ENCODE data around the gene KANSL3. TPM values are rescaled to one million over a fixed set of nuclear protein-coding genes. Genes with fewer than 3 reads are reported as not detected.

KANSL3 gene
- total and polyA plus RNA-seq, 2 experiments from 2014 or later = 8.9 to 31.4 TPM

DNA sequence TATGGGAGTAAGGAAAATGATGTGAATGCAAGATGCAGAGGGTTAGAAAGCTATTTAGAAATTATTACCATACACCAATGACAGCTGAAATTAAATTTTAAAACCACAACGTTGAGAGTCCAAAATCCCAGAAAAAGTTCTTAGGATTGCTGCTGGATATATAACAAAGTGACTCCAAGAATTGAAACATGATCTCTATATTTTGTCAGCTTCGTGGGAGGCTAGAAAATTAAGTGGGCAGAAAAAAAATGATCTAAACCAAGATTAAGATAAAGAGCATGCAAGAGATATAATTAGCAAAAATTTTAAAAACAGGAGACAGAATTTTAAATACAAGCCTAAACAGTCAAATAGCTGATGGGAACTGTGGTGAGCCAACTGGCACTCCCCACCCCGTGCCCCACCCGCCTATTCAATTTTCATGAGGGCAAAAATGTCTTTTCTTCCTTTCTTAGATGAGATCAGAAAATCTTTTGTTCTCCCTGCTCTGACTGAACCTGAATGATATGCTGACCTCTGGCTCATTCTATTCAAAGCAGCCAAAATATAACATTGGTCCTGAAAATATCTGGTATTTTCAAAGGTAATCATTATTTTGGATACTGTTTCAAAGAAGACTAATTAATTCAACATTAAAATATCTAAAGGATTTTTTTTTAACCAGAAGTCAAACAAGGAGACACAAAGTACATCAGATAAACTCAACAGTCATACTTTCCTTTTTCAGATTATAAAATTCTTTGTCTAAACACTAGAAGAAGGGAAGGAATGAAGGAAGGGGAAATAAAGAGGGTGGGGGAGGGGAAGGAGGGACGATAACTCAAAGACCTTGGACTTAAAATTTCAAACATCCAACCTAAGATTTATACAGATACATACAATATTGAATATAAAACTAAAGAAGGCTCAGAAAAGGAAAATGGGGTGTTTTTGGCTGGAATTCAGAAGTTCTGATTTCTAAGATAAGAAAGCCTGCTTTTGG lies 12.2 kb downstream of the KANSL3 start (continued):
- TF ChIP-seq CREB1 (CRISPR knock-in tag; IDR thresholded peaks at IDR 0.05; ENCODE audit: low read depth) (no peak), JUNB (IDR thresholded peaks at IDR 0.05; ENCODE audit: unreplicated experiment) (no peak), NANOG (IDR thresholded peaks at IDR 0.05; ENCODE audit: borderline replicate concordance) (no peak), ZNF331 (CRISPR knock-in tag; IDR thresholded peaks at IDR 0.05; ENCODE audit: low read depth) (no peak), REST (IDR thresholded peaks at IDR 0.05; ENCODE audit: unreplicated experiment) (no peak), EZH2phosphoT487 (IDR thresholded peaks at IDR 0.05; ENCODE audit: unreplicated experiment) (no peak), ZNF114 (CRISPR knock-in tag; IDR thresholded peaks at IDR 0.05) (no peak), CTCF (conservative IDR thresholded peaks at IDR 0.05; ENCODE audit: low read depth in 2 of 2) (no peak), ETS1 (IDR thresholded peaks at IDR 0.05) (no peak), STAT1 (IDR thresholded peaks at IDR 0.05; ENCODE audit: unreplicated experiment) (no peak), EZH2 (IDR thresholded peaks at IDR 0.05; ENCODE audit: low read depth, unreplicated experiment) (no peak), POLR2AphosphoS5 (IDR thresholded peaks at IDR 0.05; ENCODE audit: low read depth) (no peak)
